HEK293T (cell line): ENCODE data around the gene POLN.

ENCODE experiments used
- CTCF ChIA-PET: fragments of 350-600 bp; formaldehyde crosslinking; extraction: SDS; loops from one replicate; lab custom pipeline; 2021; ENCODE audit warnings: antibody characterized with exemption, inconsistent platforms; lab: Yijun Ruan, JAX
- POLR2A ChIA-PET: fragments of 350-600 bp; formaldehyde crosslinking; extraction: SDS; loops from one replicate; lab custom pipeline; 2020; ENCODE audit warnings: antibody characterized with exemption, inconsistent platforms; lab: Yijun Ruan, JAX
- DNase-seq: peaks from one replicate; pipeline ENCODE4 v3.0.0; 2012; ENCODE audit warnings: mixed read lengths; ENCODE audit errors: extremely low spot score
- ARNT ChIP-seq: fragments of 450-650 bp; IDR thresholded peaks from 2 replicates; pipeline ENCODE4 v1.6.1; 2017; ENCODE audit warnings: mild to moderate bottlenecking
- BHLHE40 ChIP-seq: fragments of 450-650 bp; IDR thresholded peaks from 2 replicates; pipeline ENCODE4 v1.6.1; 2016; ENCODE audit warnings: mild to moderate bottlenecking, moderate library complexity, borderline replicate concordance
- CTBP1 ChIP-seq: fragments of 450-650 bp; IDR thresholded peaks from 2 replicates; pipeline ENCODE4 v1.6.1; 2016; ENCODE audit warnings: borderline replicate concordance
- ELF4 ChIP-seq: fragments of 450-650 bp; IDR thresholded peaks from 2 replicates; pipeline ENCODE4 v1.6.1; 2017; ENCODE audit warnings: antibody characterized with exemption
- FOXA1 ChIP-seq: fragments of 450-650 bp; IDR thresholded peaks from 2 replicates; pipeline ENCODE4 v1.6.1; 2016; ENCODE audit warnings: mild to moderate bottlenecking
- FOXK2 ChIP-seq: fragments of 450-650 bp; IDR thresholded peaks from 2 replicates; pipeline ENCODE4 v1.6.1; 2016; ENCODE audit warnings: mild to moderate bottlenecking
- FOXM1 ChIP-seq: fragments of 450-650 bp; IDR thresholded peaks from 2 replicates; pipeline ENCODE4 v1.6.1; 2017; ENCODE audit warnings: mild to moderate bottlenecking, borderline replicate concordance
- HDGF ChIP-seq: fragments of 450-650 bp; IDR thresholded peaks from 2 replicates; pipeline ENCODE4 v1.6.1; 2017; ENCODE audit warnings: antibody characterized with exemption, borderline replicate concordance
- L3MBTL2 ChIP-seq: fragments of 450-650 bp; conservative IDR thresholded peaks from 2 replicates; pipeline ENCODE4 v1.6.1; 2016; ENCODE audit warnings: mild to moderate bottlenecking
- LEF1 ChIP-seq: fragments of 450-650 bp; IDR thresholded peaks from 2 replicates; pipeline ENCODE4 v1.6.1; 2017; ENCODE audit warnings: mild to moderate bottlenecking, borderline replicate concordance
- NFRKB ChIP-seq: fragments of 450-650 bp; IDR thresholded peaks from 2 replicates; pipeline ENCODE4 v1.6.1; 2016; ENCODE audit warnings: mild to moderate bottlenecking, moderate library complexity
- SP1 ChIP-seq: fragments of 450-650 bp; IDR thresholded peaks from 2 replicates; pipeline ENCODE4 v1.6.1; 2017
- SUZ12 ChIP-seq: fragments of 450-650 bp; IDR thresholded peaks from 2 replicates; pipeline ENCODE4 v1.6.1; 2016; ENCODE audit warnings: mild to moderate bottlenecking
- TARDBP ChIP-seq: fragments of 450-650 bp; IDR thresholded peaks from 2 replicates; pipeline ENCODE4 v1.6.1; 2016
- ZNF384 ChIP-seq: fragments of 450-650 bp; IDR thresholded peaks from 2 replicates; pipeline ENCODE4 v1.6.1; 2016
- TF ChIP-seq, protein P1 (sequence below): fragments of 450-650 bp; IDR thresholded peaks from 2 replicates; pipeline ENCODE4 v1.6.1; 2016

Gene POLN

DNA sequence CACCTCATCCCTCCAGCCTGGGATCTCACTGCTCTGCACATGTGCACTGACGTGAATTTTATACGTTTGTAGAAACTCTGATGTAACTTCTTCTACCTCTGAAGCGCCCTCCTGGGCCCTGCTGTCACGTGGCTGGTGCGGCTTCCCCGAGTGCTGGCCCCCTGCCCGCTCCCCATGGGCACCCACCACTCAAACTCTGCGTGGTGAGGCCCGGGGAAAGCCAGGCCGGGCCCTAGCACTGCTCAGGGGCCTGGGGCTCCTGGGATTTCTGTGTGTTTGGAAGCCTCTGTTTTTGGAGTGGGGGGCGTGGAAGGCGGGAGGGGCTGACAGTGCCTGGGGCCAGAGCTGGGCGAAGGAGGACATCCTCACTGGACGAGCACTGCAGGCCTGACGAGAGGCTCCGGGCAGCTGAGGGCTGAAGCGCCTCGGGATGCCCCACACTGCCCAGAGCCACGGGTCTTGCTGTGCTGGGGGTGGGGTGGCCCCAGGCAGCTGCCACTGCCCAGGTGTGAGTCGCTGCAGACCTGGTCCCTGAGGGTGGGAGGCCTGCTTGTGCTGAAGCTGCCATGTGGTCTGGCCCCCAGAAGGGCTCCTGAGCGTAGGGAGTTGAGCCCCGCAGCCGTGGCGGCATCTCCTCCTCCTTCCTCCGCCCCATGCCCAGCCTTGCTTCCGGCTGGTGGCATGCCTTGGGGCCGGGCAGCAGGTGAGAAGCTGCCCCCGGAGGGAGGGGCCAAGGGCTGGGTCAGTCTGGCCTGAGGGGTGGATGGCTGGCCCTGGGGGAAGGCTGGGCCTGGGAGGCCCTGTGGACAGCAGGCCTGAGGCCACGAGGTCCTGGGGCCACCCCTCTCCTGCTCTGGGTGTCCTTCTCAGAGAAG is 175.1 kb downstream of the POLN start:
- CTCF ChIA-PET = no interaction called here
- no peak for DNase-seq
- POLR2A ChIA-PET = no interaction called here
- TF ChIP-seq FOXM1 = no peak
- TF ChIP-seq HDGF = no peak
- no peak for TF ChIP-seq SP1
- no peak for TF ChIP-seq ELF4
- no peak for TF ChIP-seq TARDBP
- no peak for TF ChIP-seq CTBP1
- TF ChIP-seq FOXA1 = no peak
- TF ChIP-seq BHLHE40 = no peak
- TF ChIP-seq LEF1 = no peak
- no peak for TF ChIP-seq FOXK2
- TF ChIP-seq, protein P1, sequence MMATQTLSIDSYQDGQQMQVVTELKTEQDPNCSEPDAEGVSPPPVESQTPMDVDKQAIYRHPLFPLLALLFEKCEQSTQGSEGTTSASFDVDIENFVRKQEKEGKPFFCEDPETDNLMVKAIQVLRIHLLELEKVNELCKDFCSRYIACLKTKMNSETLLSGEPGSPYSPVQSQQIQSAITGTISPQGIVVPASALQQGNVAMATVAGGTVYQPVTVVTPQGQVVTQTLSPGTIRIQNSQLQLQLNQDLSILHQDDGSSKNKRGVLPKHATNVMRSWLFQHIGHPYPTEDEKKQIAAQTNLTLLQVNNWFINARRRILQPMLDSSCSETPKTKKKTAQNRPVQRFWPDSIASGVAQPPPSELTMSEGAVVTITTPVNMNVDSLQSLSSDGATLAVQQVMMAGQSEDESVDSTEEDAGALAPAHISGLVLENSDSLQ = no peak
- no peak for TF ChIP-seq L3MBTL2
- no peak for TF ChIP-seq ZNF384
- TF ChIP-seq ARNT = no peak
- TF ChIP-seq SUZ12 = no peak
- no peak for TF ChIP-seq NFRKB

DNA sequence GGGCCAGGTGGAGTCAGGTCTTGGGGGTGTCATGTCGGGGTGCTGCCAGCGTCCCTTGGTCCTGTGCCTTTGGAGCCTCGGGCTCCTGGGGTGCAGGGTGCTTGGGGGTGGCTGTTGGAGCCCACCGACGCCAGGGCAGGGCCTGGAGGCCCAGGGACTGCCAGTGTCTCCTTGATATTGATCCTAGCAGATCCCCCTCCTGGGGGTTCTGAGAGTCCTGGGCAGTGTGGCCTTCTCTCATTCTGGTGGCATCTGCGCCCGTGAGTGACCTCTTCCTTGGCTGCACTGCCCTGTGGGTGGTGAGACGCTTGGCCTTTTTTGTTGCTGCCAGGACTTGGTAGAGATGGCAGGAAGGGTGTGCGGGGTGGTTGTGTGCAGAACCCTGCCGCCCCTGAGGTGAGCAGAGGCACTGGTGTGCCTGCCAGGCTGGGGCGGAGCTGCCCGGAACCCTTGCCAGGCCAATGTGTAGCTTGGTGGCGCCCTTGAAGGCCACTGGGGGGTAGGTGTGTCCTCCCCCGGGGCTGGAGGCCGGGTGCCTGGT is 175.8 kb downstream of the POLN start:
- POLR2A ChIA-PET = no interaction called here
- no peak for TF ChIP-seq FOXK2
- TF ChIP-seq ZNF384 = no peak
- no peak for DNase-seq
- CTCF ChIA-PET = no interaction called here

DNA sequence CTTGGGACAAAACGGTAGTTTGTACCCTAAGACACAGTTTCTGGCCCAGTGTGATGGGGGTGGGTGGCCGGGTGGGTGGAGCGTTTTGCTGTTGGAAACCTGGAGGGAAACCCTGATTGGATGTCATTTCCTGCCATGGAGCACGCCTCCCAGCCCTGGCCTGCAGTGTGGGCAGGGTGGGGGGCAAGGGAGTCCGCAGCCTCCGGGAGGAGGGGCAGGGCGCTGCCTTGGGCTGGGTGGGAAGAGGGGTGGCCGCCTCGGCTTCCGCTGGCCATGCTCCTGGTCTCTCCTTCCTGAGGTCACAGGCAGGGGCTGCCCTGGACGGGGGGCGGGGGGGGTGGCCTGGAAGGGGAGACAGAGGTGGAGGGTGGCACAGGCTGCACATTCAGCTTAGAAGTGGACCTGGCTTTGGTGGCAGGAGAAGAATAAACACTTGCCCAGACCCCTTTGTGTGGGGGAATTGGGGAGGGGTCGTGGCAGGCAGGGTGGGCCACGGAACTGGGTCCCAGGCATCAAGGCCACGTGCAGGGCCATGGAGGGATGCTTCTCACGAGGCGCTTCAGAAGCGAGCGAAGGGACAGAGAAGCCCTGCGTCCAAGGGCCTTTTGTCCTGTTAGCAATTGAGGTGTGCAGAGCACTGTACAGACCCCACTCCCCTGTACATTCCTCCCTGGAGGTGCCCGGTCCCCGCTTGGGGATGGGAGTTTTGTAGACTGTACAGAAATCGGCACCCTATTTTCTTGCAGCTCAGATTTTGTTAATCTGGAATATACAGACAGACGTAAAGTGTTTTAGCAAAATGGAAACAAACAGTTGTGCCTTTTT is 176.6 kb downstream of the POLN start:
- CTCF ChIA-PET = no interaction called here
- no peak for DNase-seq
- no peak for TF ChIP-seq ZNF384
- TF ChIP-seq FOXA1 = no peak
- TF ChIP-seq TARDBP = no peak
- POLR2A ChIA-PET = no interaction called here

DNA sequence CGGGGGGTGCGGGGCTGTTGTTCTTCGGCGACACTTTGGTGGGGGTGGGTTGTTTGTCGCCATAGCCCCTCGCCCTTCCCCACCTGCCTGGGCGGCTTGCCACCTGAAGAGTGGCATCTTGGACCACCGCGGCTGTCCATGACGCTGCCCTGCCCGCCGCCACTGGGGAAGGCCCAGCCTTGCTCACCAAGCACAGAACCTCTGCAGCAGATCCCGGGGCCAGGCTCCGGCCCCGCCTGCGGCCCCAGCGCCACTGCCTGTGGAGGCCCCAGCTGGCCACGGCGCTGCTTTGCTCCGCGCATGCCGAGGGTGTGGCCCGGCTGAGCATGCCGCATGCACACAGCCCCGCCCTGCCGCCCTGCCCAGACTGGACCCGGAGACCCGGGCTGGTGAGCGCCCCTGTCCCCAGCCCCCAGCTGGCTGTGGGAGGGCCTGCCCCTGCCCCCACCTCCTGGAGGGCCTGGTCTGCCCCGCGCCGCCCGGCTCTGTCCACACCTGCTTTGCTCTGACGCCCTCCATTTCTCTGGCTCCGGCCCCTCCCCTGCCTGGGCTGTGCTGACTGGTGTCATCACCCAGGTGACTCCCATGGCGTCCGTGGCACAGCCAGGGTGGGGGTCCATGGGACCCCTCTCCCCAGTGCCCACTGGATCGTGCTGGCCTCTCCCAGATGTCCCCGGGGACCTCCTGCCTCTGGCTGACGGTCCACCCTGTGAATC is 177.5 kb downstream of the POLN start:
- ChIA-PET POLR2A (no interaction called here), CTCF (no interaction called here)
- TF ChIP-seq CTBP1 (no peak), FOXK2 (no peak), BHLHE40 (no peak), L3MBTL2 (no peak), ELF4 (no peak), ARNT (no peak), SP1 (no peak), NFRKB (no peak), SUZ12 (no peak), LEF1 (no peak), HDGF (no peak), ZNF384 (no peak), FOXA1 (no peak), TARDBP (no peak), FOXM1 (no peak)
- TF ChIP-seq, protein P1 = no peak
- DNase-seq = no peak

DNA sequence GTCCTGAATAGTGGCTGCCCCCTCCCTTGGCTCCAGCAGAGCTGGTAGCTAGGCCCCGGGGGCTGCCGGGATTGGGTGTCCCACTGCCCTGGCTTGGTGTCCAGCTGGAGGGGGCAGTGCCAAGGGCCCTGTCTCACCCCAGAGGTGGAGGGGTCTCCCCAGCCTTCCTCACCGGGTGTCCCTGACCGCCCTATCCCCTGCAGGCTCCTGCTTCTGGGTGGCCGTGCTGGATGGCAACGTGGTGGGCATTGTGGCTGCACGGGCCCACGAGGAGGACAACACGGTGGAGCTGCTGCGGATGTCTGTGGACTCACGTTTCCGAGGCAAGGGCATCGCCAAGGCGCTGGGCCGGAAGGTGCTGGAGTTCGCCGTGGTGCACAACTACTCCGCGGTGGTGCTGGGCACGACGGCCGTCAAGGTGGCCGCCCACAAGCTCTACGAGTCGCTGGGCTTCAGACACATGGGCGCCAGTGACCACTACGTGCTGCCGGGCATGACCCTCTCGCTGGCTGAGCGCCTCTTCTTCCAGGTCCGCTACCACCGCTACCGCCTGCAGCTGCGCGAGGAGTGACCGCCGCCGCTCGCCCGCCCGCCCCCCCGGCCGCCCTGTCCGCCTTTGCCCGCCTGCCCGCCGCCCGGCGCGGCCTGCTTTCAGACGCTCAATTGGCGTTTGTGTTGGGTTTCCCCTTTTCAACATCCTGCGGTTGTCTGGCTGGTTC is 178.2 kb downstream of the POLN start:
- DNase-seq = no peak
- ChIA-PET POLR2A (no interaction called here), CTCF (interaction anchor here (1.2 kb wide), 1 partner anchor 54 kb away, joined by 3 read pairs; no protein-coding TSS in a partner anchor)
- TF ChIP-seq CTBP1 (no peak), SUZ12 (no peak)
